Upper lobe of left lung (tissue), 4 donors: ENCODE measurements around the gene TEX22.

Source experiments
- POLR2A ChIP-seq, 4 donors: fragments of 450-650 bp; IDR thresholded peaks; one replicate each; pipeline ENCODE4 v1.5.1; 2016 to 2017; ENCODE audit warnings: antibody characterized with exemption in 4 of 4, mild to moderate bottlenecking in 2 of 4
- POLR2AphosphoS5 ChIP-seq, 2 donors: sonication (generic); formaldehyde crosslinking; IDR thresholded peaks; one replicate each; pipeline ENCODE4 v1.5.1; 2017; ENCODE audit warnings: antibody characterized with exemption in 2 of 2
- TF ChIP-seq, protein P1 (sequence below), 6 experiments: fragments of 450-650 bp in 4 of 6; fragments of 200-600 bp in 2 of 6; sonication (generic) in 2 of 6; IDR thresholded peaks; one replicate each; pipeline ENCODE4 v1.5.1; 2016 to 2019; ENCODE audit warnings: antibody characterized with exemption in 6 of 6

DNA sequence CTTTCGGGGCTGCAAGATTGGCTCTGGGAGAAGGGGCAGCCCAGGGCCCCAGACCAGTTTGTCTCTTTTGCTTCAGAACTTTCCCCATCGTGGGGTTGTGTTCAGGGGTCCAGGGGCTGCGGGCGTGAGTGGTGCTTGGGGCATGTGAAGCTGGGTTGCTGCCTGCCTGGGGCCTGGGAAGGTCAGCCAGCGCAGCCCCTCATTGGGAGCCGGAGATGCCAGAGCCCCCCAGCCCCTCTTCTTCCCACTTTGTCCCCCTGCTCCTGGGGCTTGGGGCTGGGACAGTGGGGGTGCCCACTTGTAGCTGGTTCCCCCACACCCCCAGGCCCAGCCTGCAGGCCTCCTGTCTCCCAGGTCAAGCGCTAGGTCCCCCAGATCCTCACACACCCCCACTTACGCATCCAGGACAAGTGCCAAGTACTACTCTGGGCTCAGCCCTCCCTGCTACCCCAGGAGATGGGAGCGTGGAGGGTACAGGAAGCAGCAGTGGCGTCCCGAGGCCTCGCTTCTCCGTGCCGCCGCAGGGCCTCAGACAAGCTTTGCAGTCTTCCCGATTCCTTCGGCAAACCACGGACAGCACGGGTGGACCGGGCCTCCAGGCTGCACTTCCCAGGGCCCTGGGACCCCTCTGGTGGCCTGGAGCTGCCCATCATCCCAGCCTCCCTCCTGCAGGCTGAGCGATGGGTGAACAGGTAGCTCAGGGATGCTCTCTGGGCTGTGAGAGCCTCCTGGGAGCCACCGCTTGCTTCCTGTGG, 42.3 kb upstream of the TEX22 start:
- TF ChIP-seq, protein P1, sequence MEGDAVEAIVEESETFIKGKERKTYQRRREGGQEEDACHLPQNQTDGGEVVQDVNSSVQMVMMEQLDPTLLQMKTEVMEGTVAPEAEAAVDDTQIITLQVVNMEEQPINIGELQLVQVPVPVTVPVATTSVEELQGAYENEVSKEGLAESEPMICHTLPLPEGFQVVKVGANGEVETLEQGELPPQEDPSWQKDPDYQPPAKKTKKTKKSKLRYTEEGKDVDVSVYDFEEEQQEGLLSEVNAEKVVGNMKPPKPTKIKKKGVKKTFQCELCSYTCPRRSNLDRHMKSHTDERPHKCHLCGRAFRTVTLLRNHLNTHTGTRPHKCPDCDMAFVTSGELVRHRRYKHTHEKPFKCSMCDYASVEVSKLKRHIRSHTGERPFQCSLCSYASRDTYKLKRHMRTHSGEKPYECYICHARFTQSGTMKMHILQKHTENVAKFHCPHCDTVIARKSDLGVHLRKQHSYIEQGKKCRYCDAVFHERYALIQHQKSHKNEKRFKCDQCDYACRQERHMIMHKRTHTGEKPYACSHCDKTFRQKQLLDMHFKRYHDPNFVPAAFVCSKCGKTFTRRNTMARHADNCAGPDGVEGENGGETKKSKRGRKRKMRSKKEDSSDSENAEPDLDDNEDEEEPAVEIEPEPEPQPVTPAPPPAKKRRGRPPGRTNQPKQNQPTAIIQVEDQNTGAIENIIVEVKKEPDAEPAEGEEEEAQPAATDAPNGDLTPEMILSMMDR (IDR thresholded peaks at IDR 0.05): no peak
- TF ChIP-seq POLR2AphosphoS5 (IDR thresholded peaks at IDR 0.05) (no peak), POLR2A (IDR thresholded peaks at IDR 0.05) (no peak)
